Neural cell (in vitro differentiated cells): ENCODE results near the gene CCN5. TPM values are rescaled to one million over a fixed set of nuclear protein-coding genes. Genes with fewer than 3 reads are reported as not detected.

Experiments
- H2AFZ ChIP-seq: fragments of 200-600, 300-800 bp; sonication (generic), shearing (Covaris generic); 2 replicates; pipeline ENCODE4 v1.6.0; 2014; ENCODE audit warnings: low read depth, mild to moderate bottlenecking, antibody characterized with exemption, low read length, moderate library complexity
- H3F3A ChIP-seq: fragments of 200-600 bp; shearing (Covaris generic); 2 replicates; pipeline ENCODE4 v1.6.1; 2016; ENCODE audit warnings: mild to moderate bottlenecking, moderate library complexity, mixed read lengths, antibody characterized with exemption, low read length; ENCODE audit not compliant: insufficient read depth, poor library complexity, severe bottlenecking
- H3K27ac ChIP-seq: fragments of 200-600, 300-800 bp; sonication (generic), shearing (Covaris generic); 2 replicates; pipeline ENCODE4 v1.5.1; 2014; ENCODE audit warnings: mild to moderate bottlenecking, low read length, moderate library complexity
- H3K27me3 ChIP-seq: fragments of 300-800, 200-600 bp; sonication (generic), shearing (Covaris generic); 2 replicates; pipeline ENCODE4 v1.6.0; 2014; ENCODE audit warnings: mild to moderate bottlenecking, low read depth, low read length, moderate library complexity; ENCODE audit not compliant: insufficient read depth
- H3K36me3 ChIP-seq: fragments of 300-800, 200-600 bp; sonication (generic), shearing (Covaris generic); 2 replicates; pipeline ENCODE4 v1.5.1; 2014; ENCODE audit warnings: mild to moderate bottlenecking, antibody characterized with exemption, low read length, moderate library complexity; ENCODE audit not compliant: insufficient read depth
- H3K4me2 ChIP-seq: fragments of 300-800, 200-600 bp; sonication (generic), shearing (Covaris generic); 2 replicates; pipeline ENCODE4 v1.6.0; 2014; ENCODE audit warnings: mild to moderate bottlenecking, low read length
- H3K4me3 ChIP-seq: fragments of 300-800, 200-600 bp; sonication (generic), shearing (Covaris generic); 2 replicates; pipeline ENCODE4 v1.5.1; 2014; ENCODE audit warnings: mild to moderate bottlenecking, low read length, moderate library complexity
- H3K79me2 ChIP-seq: fragments of 200-600 bp; shearing (Covaris generic); replicated peaks from 2 replicates; pipeline ENCODE4 v1.6.0; 2014; ENCODE audit warnings: mild to moderate bottlenecking, low read length, moderate library complexity; ENCODE audit not compliant: insufficient read depth
- H3K9ac ChIP-seq: fragments of 300-800, 200-600 bp; sonication (generic), shearing (Covaris generic); 2 replicates; pipeline ENCODE4 v1.6.1; 2016; ENCODE audit warnings: mild to moderate bottlenecking, low read length, mixed read lengths
- H3K9me2 ChIP-seq: fragments of 200-600 bp; shearing (Covaris generic); 2 replicates; pipeline ENCODE4 v1.6.1; 2016; ENCODE audit warnings: mild to moderate bottlenecking, low read length, mixed read lengths; ENCODE audit not compliant: insufficient read depth
- H3K9me3 ChIP-seq: fragments of 200-600, 300-800 bp; sonication (generic), shearing (Covaris generic); 2 replicates; pipeline ENCODE4 v1.6.1; 2016; ENCODE audit warnings: mild to moderate bottlenecking, mixed run types, low read length, moderate library complexity, mixed read lengths
- H4K20me1 ChIP-seq: fragments of 200-600 bp; shearing (Covaris generic); 2 replicates; pipeline ENCODE4 v1.6.1; 2016; ENCODE audit warnings: mild to moderate bottlenecking, mixed run types; ENCODE audit not compliant: insufficient read depth
- EP300 ChIP-seq: fragments of 450-650 bp; conservative IDR thresholded peaks from 2 replicates; pipeline ENCODE4 v1.6.1; 2014; ENCODE audit warnings: antibody characterized with exemption, mild to moderate bottlenecking, moderate library complexity; ENCODE audit not compliant: poor library complexity, severe bottlenecking
- EZH2 ChIP-seq: fragments of 200-600, 300-800 bp; shearing (Covaris generic), sonication (generic); IDR thresholded peaks from 2 replicates; pipeline ENCODE4 v1.6.1; 2014; ENCODE audit warnings: antibody characterized with exemption, low read length, borderline replicate concordance, mild to moderate bottlenecking; ENCODE audit not compliant: insufficient read depth, poor library complexity, severe bottlenecking
- MXI1 ChIP-seq: fragments of 450-650 bp; conservative IDR thresholded peaks from 2 replicates; pipeline ENCODE4 v1.6.1; 2014; ENCODE audit warnings: antibody characterized with exemption, mild to moderate bottlenecking; ENCODE audit not compliant: poor library complexity, severe bottlenecking
- POLR2AphosphoS5 ChIP-seq: IDR thresholded peaks from 2 replicates; pipeline ENCODE4 v1.6.1; 2012
- RAD21 ChIP-seq: fragments of 450-650 bp; conservative IDR thresholded peaks from 2 replicates; pipeline ENCODE4 v1.6.1; 2014; ENCODE audit warnings: antibody characterized with exemption, mild to moderate bottlenecking, moderate library complexity
- SMC3 ChIP-seq: fragments of 450-650 bp; conservative IDR thresholded peaks from 2 replicates; pipeline ENCODE4 v1.6.1; 2014; ENCODE audit warnings: antibody characterized with exemption, mild to moderate bottlenecking, moderate library complexity; ENCODE audit not compliant: poor library complexity
- TAF1 ChIP-seq: IDR thresholded peaks from 2 replicates; pipeline ENCODE4 v1.6.1; 2012; ENCODE audit warnings: low read depth
- polyA plus RNA-seq: library from polyadenylated mRNA; depleted of rRNA; stranded (reverse); fragments of >200 nt; gene quantifications from 2 replicates; pipeline ENCODE4 v1.2.3, GENCODE V29; 2014
- TF ChIP-seq, protein P1 (sequence below): fragments of 450-650 bp; IDR thresholded peaks from 2 replicates; pipeline ENCODE4 v1.5.1; 2014; ENCODE audit warnings: antibody characterized with exemption, mild to moderate bottlenecking, moderate library complexity; ENCODE audit not compliant: poor library complexity, severe bottlenecking
- TF ChIP-seq, protein P2 (sequence below): IDR thresholded peaks from 2 replicates; pipeline ENCODE4 v1.6.1; 2012; ENCODE audit warnings: borderline replicate concordance

The CCN5 gene
- polyA plus RNA-seq, 1 donor from 2014 or later: not detected

- Histone ChIP-seq H3K27me3 (no peaks in the 10 kb centered on the region), H3K36me3 (no peaks in the 10 kb centered on the region), H3K27ac (no peak overlapping the region), H3K9me2 (no peaks in the 10 kb centered on the region), H3K79me2 (no peaks in the 10 kb centered on the region), H3K9me3 (no peaks in the 10 kb centered on the region), H3K4me2 (no peak overlapping the region), H3K4me3 (no peak overlapping the region), H4K20me1 (no peaks in the 10 kb centered on the region), H3K9ac (no peak overlapping the region), H2AFZ (no peak overlapping the region), H3F3A (no peaks in the 10 kb centered on the region)
- no peak for TF ChIP-seq EZH2
- TF ChIP-seq SMC3: no peak
- no peak for TF ChIP-seq POLR2AphosphoS5
- no peak for TF ChIP-seq MXI1
- no peak for TF ChIP-seq EP300
- TF ChIP-seq, protein P1, sequence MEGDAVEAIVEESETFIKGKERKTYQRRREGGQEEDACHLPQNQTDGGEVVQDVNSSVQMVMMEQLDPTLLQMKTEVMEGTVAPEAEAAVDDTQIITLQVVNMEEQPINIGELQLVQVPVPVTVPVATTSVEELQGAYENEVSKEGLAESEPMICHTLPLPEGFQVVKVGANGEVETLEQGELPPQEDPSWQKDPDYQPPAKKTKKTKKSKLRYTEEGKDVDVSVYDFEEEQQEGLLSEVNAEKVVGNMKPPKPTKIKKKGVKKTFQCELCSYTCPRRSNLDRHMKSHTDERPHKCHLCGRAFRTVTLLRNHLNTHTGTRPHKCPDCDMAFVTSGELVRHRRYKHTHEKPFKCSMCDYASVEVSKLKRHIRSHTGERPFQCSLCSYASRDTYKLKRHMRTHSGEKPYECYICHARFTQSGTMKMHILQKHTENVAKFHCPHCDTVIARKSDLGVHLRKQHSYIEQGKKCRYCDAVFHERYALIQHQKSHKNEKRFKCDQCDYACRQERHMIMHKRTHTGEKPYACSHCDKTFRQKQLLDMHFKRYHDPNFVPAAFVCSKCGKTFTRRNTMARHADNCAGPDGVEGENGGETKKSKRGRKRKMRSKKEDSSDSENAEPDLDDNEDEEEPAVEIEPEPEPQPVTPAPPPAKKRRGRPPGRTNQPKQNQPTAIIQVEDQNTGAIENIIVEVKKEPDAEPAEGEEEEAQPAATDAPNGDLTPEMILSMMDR: no peak
- TF ChIP-seq TAF1: no peak
- TF ChIP-seq RAD21: no peak
- TF ChIP-seq, protein P2, sequence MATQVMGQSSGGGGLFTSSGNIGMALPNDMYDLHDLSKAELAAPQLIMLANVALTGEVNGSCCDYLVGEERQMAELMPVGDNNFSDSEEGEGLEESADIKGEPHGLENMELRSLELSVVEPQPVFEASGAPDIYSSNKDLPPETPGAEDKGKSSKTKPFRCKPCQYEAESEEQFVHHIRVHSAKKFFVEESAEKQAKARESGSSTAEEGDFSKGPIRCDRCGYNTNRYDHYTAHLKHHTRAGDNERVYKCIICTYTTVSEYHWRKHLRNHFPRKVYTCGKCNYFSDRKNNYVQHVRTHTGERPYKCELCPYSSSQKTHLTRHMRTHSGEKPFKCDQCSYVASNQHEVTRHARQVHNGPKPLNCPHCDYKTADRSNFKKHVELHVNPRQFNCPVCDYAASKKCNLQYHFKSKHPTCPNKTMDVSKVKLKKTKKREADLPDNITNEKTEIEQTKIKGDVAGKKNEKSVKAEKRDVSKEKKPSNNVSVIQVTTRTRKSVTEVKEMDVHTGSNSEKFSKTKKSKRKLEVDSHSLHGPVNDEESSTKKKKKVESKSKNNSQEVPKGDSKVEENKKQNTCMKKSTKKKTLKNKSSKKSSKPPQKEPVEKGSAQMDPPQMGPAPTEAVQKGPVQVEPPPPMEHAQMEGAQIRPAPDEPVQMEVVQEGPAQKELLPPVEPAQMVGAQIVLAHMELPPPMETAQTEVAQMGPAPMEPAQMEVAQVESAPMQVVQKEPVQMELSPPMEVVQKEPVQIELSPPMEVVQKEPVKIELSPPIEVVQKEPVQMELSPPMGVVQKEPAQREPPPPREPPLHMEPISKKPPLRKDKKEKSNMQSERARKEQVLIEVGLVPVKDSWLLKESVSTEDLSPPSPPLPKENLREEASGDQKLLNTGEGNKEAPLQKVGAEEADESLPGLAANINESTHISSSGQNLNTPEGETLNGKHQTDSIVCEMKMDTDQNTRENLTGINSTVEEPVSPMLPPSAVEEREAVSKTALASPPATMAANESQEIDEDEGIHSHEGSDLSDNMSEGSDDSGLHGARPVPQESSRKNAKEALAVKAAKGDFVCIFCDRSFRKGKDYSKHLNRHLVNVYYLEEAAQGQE: no peak
These were observed 55.5 kb downstream of the CCN5 start for GRCh38 chr20:44770484-44771171.

DNA sequence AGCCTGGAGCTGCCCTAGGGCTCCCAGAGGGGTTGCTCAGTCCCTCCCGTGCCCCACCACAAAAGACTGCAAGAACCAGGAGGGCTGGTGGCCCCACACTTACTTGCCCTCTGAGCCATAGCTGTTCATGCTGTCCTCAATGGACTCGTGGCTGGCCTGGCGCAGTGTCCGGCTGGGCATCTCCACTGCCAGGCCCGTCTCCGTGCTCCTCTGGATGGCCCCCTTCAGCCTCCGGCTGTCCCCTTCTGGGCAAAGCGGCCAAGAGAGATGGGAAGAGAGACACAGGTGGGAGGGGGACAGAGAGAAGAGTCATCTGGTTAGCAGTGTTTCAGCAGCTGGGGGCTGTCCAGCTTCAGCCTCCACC, 56.0 kb downstream of the CCN5 start:
- Histone ChIP-seq H3K27me3 (no peaks in the 10 kb centered on the region), H3K9ac (no peak overlapping the region), H3K79me2 (no peaks in the 10 kb centered on the region), H3K4me3 (no peak overlapping the region), H3K9me3 (no peaks in the 10 kb centered on the region), H3K9me2 (no peaks in the 10 kb centered on the region), H3K4me2 (no peak overlapping the region), H4K20me1 (no peaks in the 10 kb centered on the region), H3F3A (no peaks in the 10 kb centered on the region), H3K36me3 (no peaks in the 10 kb centered on the region), H2AFZ (no peak overlapping the region), H3K27ac (no peak overlapping the region)
- TF ChIP-seq, protein P1: no peak
- TF ChIP-seq, protein P2: no peak
- TF ChIP-seq RAD21 (no peak), EZH2 (no peak), EP300 (no peak), TAF1 (no peak), MXI1 (no peak), SMC3 (no peak), POLR2AphosphoS5 (no peak)
